ENCODE results near the gene UGT8.

GRCh38 chr4:114606245-114606644, 7.6 kb downstream of the UGT8 start:
- TF ChIP-seq, protein P1, sequence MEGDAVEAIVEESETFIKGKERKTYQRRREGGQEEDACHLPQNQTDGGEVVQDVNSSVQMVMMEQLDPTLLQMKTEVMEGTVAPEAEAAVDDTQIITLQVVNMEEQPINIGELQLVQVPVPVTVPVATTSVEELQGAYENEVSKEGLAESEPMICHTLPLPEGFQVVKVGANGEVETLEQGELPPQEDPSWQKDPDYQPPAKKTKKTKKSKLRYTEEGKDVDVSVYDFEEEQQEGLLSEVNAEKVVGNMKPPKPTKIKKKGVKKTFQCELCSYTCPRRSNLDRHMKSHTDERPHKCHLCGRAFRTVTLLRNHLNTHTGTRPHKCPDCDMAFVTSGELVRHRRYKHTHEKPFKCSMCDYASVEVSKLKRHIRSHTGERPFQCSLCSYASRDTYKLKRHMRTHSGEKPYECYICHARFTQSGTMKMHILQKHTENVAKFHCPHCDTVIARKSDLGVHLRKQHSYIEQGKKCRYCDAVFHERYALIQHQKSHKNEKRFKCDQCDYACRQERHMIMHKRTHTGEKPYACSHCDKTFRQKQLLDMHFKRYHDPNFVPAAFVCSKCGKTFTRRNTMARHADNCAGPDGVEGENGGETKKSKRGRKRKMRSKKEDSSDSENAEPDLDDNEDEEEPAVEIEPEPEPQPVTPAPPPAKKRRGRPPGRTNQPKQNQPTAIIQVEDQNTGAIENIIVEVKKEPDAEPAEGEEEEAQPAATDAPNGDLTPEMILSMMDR (IDR thresholded peaks at IDR 0.05): no peak
- TF ChIP-seq EP300 (IDR thresholded peaks at IDR 0.05): no peak
- TF ChIP-seq POLR2A (IDR thresholded peaks at IDR 0.05): no peak
